BE2C (cell line): ENCODE measurements around the gene HIBCH.
"Not testable (repeated sequence)": the region's sequence is repeated elsewhere in the genome, so short reads cannot be mapped to it uniquely, and the experiment has no call there.

Source experiments
- DNase-seq: peaks from one replicate; pipeline ENCODE4 v3.0.0-alpha.2; 2020
- H3K27me3 ChIP-seq: fragments of 250-450 bp; sonication (Bioruptor Pico); 2 replicates; pipeline ENCODE4 v1.5.1; 2020; ENCODE audit warnings: mild to moderate bottlenecking
- H3K36me3 ChIP-seq: fragments of 250-450 bp; sonication (Bioruptor Pico); 2 replicates; pipeline ENCODE4 v1.5.1; 2020; ENCODE audit warnings: mild to moderate bottlenecking
- H3K4me1 ChIP-seq: fragments of 250-450 bp; sonication (Bioruptor Pico); 2 replicates; pipeline ENCODE4 v1.5.1; 2020
- H3K4me3 ChIP-seq: 2 replicates; pipeline ENCODE4 v1.5.1; 2011; ENCODE audit warnings: low read depth, low read length
- H3K9me3 ChIP-seq: fragments of 250-450 bp; sonication (Bioruptor Pico); 2 replicates; pipeline ENCODE4 v1.5.1; 2020
- CTCF ChIP-seq: IDR thresholded peaks from 2 replicates; pipeline ENCODE4 v1.5.1; 2012; ENCODE audit warnings: mild to moderate bottlenecking, low read depth, low read length

The HIBCH gene

GRCh38 chr2:190303647-190304046, 16.0 kb downstream of the HIBCH start:
- no peak for DNase-seq
- Histone ChIP-seq H3K36me3 (no peaks in the 10 kb centered on the region), H3K4me1 (no peaks in the 10 kb centered on the region), H3K4me3 (no peak overlapping the region), H3K27me3 (no peaks in the 10 kb centered on the region), H3K9me3 (no peaks in the 10 kb centered on the region)
- no peak for TF ChIP-seq CTCF

DNA sequence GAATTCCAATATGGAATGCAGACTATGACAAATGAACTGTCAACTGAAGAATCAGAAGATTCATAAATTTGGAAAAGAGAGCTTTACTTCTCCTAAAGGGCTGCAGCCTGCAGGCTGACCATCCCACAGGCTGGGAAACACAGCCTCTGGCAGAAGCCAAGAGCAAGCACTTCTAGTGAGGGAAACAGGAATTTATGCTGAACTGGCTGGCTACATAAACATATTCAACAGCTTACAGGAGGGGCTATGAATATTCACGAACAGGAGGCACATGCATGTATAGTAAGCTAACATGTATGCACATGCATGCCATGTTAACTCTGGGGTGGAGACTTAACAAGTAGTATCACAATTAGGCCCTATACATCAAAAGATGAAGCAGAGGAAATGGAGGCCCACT, 17.6 kb downstream of the HIBCH start:
- TF ChIP-seq CTCF: no peak

GRCh38 chr2:190301032-190301431, 18.6 kb downstream of the HIBCH start:
- no peak for TF ChIP-seq CTCF

More for the DNA sequence above, 17.6 kb downstream of the HIBCH start:
- H3K27me3 ChIP-seq: no peaks in the 10 kb centered on the region
- no peak overlapping the region for H3K4me3 ChIP-seq
- H3K9me3 ChIP-seq: no peaks in the 10 kb centered on the region
- no peak for DNase-seq
- H3K36me3 ChIP-seq: no peaks in the 10 kb centered on the region
- H3K4me1 ChIP-seq: no peaks in the 10 kb centered on the region

DNA sequence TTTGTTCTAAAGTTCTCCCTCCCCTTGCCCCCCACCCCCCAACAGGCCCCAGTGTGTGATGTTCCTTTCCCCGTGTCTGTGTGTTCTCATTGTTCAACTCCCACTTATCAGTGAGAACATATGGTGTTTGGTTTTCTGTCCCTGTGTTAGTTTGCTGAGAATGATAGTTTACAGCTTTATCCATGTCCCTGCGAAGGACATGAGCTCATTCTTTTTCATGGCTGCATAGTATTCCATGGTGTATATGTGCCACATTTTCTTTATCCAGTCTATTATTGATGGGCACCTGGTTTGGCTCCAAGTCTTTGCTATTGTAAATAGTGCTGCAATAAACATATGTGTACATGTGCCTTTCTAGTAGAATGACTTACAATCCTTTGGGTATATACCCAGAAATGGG, 21.7 kb downstream of the HIBCH start:
- not testable (repeated sequence) for H3K9me3 ChIP-seq, H3K36me3 ChIP-seq, H3K27me3 ChIP-seq, DNase-seq, H3K4me1 ChIP-seq, H3K4me3 ChIP-seq

More at GRCh38 chr2:190301032-190301431, 18.6 kb downstream of the HIBCH start:
- no peaks in the 10 kb centered on the region for H3K36me3 ChIP-seq
- no peaks in the 10 kb centered on the region for H3K27me3 ChIP-seq
- DNase-seq: no peak
- H3K4me3 ChIP-seq: no peak overlapping the region
- H3K4me1 ChIP-seq: no peaks in the 10 kb centered on the region
- no peaks in the 10 kb centered on the region for H3K9me3 ChIP-seq

DNA sequence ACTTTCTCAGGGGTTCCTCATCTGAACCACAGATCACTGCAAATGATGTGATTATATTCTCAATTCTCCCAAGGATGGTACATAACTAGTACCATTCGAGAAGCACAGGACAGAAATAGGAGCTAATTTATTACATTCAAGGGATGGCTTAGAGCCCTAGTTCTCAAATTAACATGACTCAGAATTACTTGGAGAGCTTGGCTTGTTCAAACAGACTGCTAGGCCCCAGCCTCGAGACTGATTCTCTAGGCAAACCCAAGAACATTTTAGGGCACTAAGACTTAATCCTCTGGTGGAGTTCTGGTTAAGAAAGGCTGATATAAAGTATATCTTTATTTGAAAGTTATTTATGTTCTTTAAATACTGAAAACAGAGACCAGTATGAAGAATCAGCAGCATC, 35.8 kb downstream of the HIBCH start:
- TF ChIP-seq CTCF: no peak
- H3K4me3 ChIP-seq: no peak overlapping the region
- no peaks in the 10 kb centered on the region for H3K27me3 ChIP-seq
- H3K36me3 ChIP-seq: peaks cover 3% of the 10 kb centered on the region; the same call in 1 of the 2 replicates
- no peaks in the 10 kb centered on the region for H3K9me3 ChIP-seq
- DNase-seq: no peak
- no peaks in the 10 kb centered on the region for H3K4me1 ChIP-seq

DNA sequence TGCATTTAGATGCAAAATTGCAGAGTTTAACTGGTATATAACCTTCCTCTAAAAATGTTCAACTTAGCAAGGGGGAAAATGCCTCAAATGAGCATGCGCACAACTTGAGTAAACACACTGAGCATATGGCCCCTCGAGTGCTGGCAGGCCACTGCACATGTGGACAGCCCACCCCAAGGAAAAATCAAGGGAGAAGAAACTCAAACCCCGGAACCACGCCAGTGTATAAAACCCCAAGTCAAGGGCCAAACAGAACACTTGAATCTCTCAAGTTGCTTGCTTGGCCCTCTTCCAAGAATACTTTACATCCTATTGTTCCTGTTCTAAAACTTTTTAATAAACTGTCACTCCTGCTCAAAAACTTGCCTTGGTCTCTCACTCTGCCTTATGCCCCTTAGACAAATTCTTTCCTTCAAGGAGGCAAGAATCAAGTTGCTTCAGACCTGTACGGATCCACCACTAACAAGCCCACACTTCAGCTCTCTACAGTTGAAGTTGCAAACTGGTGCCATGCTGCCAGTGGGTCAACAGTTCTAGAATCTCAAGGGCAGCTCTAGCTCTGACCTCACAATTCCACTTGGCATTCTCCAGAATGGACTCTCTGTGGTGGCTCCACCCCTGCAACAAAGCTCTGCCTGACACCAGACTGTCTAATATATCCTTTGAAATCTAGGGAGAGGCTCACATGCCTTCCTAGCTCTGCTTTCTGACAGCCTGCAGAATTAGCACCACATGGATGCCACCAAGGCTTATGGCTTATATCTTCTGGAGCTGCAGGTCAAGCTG, 38.9 kb downstream of the HIBCH start:
- TF ChIP-seq CTCF: no peak
- no peak for DNase-seq
- no peaks in the 10 kb centered on the region for H3K27me3 ChIP-seq

GRCh38 chr2:190279256-190280134, 40.1 kb downstream of the HIBCH start:
- not testable (repeated sequence) for H3K4me1 ChIP-seq, H3K36me3 ChIP-seq, DNase-seq, H3K9me3 ChIP-seq, H3K27me3 ChIP-seq, H3K4me3 ChIP-seq

More for the DNA sequence above, 38.9 kb downstream of the HIBCH start:
- no peak overlapping the region for H3K4me3 ChIP-seq
- no peaks in the 10 kb centered on the region for H3K4me1 ChIP-seq
- no peaks in the 10 kb centered on the region for H3K9me3 ChIP-seq
- peaks cover 3% of the 10 kb centered on the region; the same call in 1 of the 2 replicates for H3K36me3 ChIP-seq
